ENCODE results near the gene LRRC46.

- TF ChIP-seq CTCF (IDR thresholded peaks at IDR 0.05 in 8 of 11, conservative IDR thresholded peaks at IDR 0.05 in 3 of 11) (no peak), POLR2A (IDR thresholded peaks at IDR 0.05) (no peak)
Measured at GRCh38 chr17:47882695-47883588, 51.5 kb downstream of the LRRC46 start.

All from spleen (tissue), 7 donors.